K562 (cell line): ENCODE measurements around the gene ZNF169. TPM values are rescaled to one million over a fixed set of nuclear protein-coding genes. Genes with fewer than 3 reads are reported as not detected.

Source experiments
- COPS2 ChIP-seq: fragments of 450-650 bp; conservative IDR thresholded peaks from 2 replicates; pipeline ENCODE4 v1.6.1; 2016; ENCODE audit warnings: mild to moderate bottlenecking, moderate library complexity
- EWSR1 ChIP-seq: fragments of 450-650 bp; IDR thresholded peaks from 2 replicates; pipeline ENCODE4 v1.6.1; 2018; ENCODE audit warnings: borderline replicate concordance, mild to moderate bottlenecking, low read depth, moderate library complexity; ENCODE audit not compliant: partially characterized antibody
- GTF2F1 ChIP-seq: IDR thresholded peaks from 2 replicates; pipeline ENCODE4 v1.6.1; 2011; ENCODE audit warnings: low read depth, low read length, improper control_type of control experiment
- TAL1 ChIP-seq: fragments of 450-650 bp; IDR thresholded peaks from 2 replicates; pipeline ENCODE4 v1.6.1; 2016; ENCODE audit warnings: mild to moderate bottlenecking
- polyA plus RNA-seq, 8 experiments: library from polyadenylated mRNA; depleted of rRNA in 4 of 8; stranded (reverse) in 5 of 8; unstranded in 3 of 8; fragments of >200 nt; fragmentation: Nextera tagmentation in 2 of 8; fragmentation: Illumina TruSeq in 1 of 8; extraction: Ambion mirVana in 2 of 8; extraction: Trizol in 1 of 8; gene quantifications; 2 replicates each; pipeline versions ENCODE4 v1.2.1 to v1.2.3, GENCODE V29; 2011 to 2014; ENCODE audit warnings: inconsistent platforms in 1 of 8, missing spikeins in 1 of 8
- total RNA-seq, 7 experiments: library from RNA; depleted of rRNA in 6 of 7; stranded (reverse); fragments of >200 nt in 6 of 7; fragmentation: Illumina TruSeq in 2 of 7; extraction: Trizol in 2 of 7; gene quantifications; 2 replicates each; pipeline versions ENCODE4 v1.2.1 to v1.2.3, GENCODE V29; 2011 to 2021; ENCODE audit warnings: low replicate concordance in 1 of 7
- TF ChIP-seq, protein P1 (sequence below): sonication (generic); formaldehyde crosslinking; IDR thresholded peaks from 2 replicates; pipeline ENCODE4 v1.8.0; 2023; ENCODE audit warnings: missing genetic modification reagents, mild to moderate bottlenecking, borderline replicate concordance

The ZNF169 gene
- total and polyA plus RNA-seq, 9 of the 15 experiments (the other 6 are each of a cell fraction or from before 2014, with no cell fraction given) = 2.0 to 16.2 (median 5.6) TPM

DNA sequence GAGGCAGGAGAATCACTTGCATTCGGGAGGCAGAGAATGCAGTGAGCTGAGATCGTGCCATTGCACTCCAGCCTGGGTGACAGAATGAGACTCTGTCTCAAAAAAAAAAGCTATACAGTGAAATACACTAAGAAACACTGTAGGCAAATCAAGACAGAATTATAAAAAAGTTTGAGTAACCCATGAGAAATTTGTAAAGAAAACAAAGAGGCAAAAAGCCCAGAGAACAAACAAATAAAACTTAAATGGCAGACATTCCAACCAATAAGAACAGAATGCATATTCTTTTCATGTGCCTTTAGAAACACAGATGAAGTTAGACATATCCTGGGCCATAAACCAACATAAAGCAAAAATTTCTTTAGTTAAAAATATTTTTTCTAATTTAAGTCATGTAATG is 30.6 kb downstream of the ZNF169 start (continued):
- TF ChIP-seq, protein P1, sequence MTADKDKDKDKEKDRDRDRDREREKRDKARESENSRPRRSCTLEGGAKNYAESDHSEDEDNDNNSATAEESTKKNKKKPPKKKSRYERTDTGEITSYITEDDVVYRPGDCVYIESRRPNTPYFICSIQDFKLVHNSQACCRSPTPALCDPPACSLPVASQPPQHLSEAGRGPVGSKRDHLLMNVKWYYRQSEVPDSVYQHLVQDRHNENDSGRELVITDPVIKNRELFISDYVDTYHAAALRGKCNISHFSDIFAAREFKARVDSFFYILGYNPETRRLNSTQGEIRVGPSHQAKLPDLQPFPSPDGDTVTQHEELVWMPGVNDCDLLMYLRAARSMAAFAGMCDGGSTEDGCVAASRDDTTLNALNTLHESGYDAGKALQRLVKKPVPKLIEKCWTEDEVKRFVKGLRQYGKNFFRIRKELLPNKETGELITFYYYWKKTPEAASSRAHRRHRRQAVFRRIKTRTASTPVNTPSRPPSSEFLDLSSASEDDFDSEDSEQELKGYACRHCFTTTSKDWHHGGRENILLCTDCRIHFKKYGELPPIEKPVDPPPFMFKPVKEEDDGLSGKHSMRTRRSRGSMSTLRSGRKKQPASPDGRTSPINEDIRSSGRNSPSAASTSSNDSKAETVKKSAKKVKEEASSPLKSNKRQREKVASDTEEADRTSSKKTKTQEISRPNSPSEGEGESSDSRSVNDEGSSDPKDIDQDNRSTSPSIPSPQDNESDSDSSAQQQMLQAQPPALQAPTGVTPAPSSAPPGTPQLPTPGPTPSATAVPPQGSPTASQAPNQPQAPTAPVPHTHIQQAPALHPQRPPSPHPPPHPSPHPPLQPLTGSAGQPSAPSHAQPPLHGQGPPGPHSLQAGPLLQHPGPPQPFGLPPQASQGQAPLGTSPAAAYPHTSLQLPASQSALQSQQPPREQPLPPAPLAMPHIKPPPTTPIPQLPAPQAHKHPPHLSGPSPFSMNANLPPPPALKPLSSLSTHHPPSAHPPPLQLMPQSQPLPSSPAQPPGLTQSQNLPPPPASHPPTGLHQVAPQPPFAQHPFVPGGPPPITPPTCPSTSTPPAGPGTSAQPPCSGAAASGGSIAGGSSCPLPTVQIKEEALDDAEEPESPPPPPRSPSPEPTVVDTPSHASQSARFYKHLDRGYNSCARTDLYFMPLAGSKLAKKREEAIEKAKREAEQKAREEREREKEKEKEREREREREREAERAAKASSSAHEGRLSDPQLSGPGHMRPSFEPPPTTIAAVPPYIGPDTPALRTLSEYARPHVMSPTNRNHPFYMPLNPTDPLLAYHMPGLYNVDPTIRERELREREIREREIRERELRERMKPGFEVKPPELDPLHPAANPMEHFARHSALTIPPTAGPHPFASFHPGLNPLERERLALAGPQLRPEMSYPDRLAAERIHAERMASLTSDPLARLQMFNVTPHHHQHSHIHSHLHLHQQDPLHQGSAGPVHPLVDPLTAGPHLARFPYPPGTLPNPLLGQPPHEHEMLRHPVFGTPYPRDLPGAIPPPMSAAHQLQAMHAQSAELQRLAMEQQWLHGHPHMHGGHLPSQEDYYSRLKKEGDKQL (CRISPR knock-in tag) = no peak
- no peak for TF ChIP-seq COPS2
- no peak for TF ChIP-seq GTF2F1
- no peak for TF ChIP-seq TAL1
- TF ChIP-seq EWSR1 = no peak
